ENCODE data around the gene CCL14. TPM values are rescaled to one million over a fixed set of nuclear protein-coding genes. Genes with fewer than 3 reads are reported as not detected.

CCL14 gene
- total and polyA plus RNA-seq, 2 of the 13 experiments (the other 11 are each of a cell fraction or from before 2014, with no cell fraction given) = 1.1 to 1.7 TPM

DNA sequence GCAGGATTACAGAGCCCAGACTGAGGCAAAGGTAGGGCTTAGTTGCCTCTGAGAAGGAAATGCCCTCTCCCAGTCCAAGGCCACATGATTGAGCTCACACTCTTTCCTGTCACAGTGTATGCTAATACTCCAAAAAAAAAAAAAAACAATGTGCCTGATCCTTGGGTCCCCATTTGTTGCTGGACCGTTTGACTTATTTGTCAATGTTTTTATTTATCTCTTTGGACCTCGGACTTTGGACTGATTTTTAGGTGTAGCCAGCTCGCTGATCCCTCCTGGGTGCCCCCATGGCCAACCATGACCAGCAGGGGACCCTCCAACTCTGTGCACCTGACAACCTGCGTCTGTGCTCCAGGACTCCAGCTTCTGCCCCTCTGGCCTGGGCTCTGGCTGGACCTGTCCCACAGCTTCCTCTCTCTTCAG is 4.6 kb downstream of the CCL14 start (continued):
- TF ChIP-seq, protein P1, sequence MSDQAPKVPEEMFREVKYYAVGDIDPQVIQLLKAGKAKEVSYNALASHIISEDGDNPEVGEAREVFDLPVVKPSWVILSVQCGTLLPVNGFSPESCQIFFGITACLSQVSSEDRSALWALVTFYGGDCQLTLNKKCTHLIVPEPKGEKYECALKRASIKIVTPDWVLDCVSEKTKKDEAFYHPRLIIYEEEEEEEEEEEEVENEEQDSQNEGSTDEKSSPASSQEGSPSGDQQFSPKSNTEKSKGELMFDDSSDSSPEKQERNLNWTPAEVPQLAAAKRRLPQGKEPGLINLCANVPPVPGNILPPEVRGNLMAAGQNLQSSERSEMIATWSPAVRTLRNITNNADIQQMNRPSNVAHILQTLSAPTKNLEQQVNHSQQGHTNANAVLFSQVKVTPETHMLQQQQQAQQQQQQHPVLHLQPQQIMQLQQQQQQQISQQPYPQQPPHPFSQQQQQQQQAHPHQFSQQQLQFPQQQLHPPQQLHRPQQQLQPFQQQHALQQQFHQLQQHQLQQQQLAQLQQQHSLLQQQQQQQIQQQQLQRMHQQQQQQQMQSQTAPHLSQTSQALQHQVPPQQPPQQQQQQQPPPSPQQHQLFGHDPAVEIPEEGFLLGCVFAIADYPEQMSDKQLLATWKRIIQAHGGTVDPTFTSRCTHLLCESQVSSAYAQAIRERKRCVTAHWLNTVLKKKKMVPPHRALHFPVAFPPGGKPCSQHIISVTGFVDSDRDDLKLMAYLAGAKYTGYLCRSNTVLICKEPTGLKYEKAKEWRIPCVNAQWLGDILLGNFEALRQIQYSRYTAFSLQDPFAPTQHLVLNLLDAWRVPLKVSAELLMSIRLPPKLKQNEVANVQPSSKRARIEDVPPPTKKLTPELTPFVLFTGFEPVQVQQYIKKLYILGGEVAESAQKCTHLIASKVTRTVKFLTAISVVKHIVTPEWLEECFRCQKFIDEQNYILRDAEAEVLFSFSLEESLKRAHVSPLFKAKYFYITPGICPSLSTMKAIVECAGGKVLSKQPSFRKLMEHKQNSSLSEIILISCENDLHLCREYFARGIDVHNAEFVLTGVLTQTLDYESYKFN (CRISPR knock-in tag; conservative IDR thresholded peaks at IDR 0.05) = peak; percentile 71
- TF ChIP-seq RBM22 (optimal IDR thresholded peaks at IDR 0.05; ENCODE audit: low read length) (no peak), ZNF562 (CRISPR knock-in tag; IDR thresholded peaks at IDR 0.05; ENCODE audit: borderline replicate concordance) (no peak), MATR3 (CRISPR knock-in tag; IDR thresholded peaks at IDR 0.05) (no peak), ZNF225 (CRISPR knock-in tag; IDR thresholded peaks at IDR 0.05) (no peak), KAT8 (CRISPR knock-in tag; IDR thresholded peaks at IDR 0.05) (peak; percentile 44; the same call in 1 of the 2 replicates), PHF8 (CRISPR knock-in tag; IDR thresholded peaks at IDR 0.05) (no peak), ZNF274 (CRISPR knock-in tag; IDR thresholded peaks at IDR 0.05) (no peak), ZNF564 (CRISPR knock-in tag; IDR thresholded peaks at IDR 0.05) (no peak), SMARCE1 (IDR thresholded peaks at IDR 0.05; ENCODE audit: borderline replicate concordance) (no peak), ZNF549 (CRISPR knock-in tag; IDR thresholded peaks at IDR 0.05) (no peak), BCL6 (CRISPR knock-in tag; IDR thresholded peaks at IDR 0.05) (peak; percentile 54), ONECUT2 (CRISPR knock-in tag; IDR thresholded peaks at IDR 0.05) (no peak), ELF4 (CRISPR knock-in tag; IDR thresholded peaks at IDR 0.05; ENCODE audit: borderline replicate concordance) (no peak), ZKSCAN8 (CRISPR knock-in tag; IDR thresholded peaks at IDR 0.05; ENCODE audit: borderline replicate concordance) (0 out of 2 replicates have a peak, but pooled peaks have one; percentile 32), ZFP41 (CRISPR knock-in tag; IDR thresholded peaks at IDR 0.05; ENCODE audit: borderline replicate concordance) (no peak), KDM4B (CRISPR knock-in tag; IDR thresholded peaks at IDR 0.05) (peak; percentile 64; the same call in 1 of the 2 replicates), KDM1A (CRISPR knock-in tag; IDR thresholded peaks at IDR 0.05) (no peak), FOXP1 (IDR thresholded peaks at IDR 0.05) (peak; percentile 55; the same call in 1 of the 2 replicates), FOXP1 (CRISPR knock-in tag; IDR thresholded peaks at IDR 0.05) (peak; percentile 91), HDAC6 (IDR thresholded peaks at IDR 0.05; ENCODE audit: low read depth, low read length) (no peak), SIX4 (CRISPR knock-in tag; IDR thresholded peaks at IDR 0.05) (no peak), ZNF567 (CRISPR knock-in tag; IDR thresholded peaks at IDR 0.05; ENCODE audit: borderline replicate concordance) (no peak)
- TF ChIP-seq, protein P2, sequence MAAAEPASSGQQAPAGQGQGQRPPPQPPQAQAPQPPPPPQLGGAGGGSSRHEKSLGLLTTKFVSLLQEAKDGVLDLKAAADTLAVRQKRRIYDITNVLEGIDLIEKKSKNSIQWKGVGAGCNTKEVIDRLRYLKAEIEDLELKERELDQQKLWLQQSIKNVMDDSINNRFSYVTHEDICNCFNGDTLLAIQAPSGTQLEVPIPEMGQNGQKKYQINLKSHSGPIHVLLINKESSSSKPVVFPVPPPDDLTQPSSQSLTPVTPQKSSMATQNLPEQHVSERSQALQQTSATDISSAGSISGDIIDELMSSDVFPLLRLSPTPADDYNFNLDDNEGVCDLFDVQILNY (CRISPR knock-in tag; conservative IDR thresholded peaks at IDR 0.05) = no peak
- TF ChIP-seq, protein P3, sequence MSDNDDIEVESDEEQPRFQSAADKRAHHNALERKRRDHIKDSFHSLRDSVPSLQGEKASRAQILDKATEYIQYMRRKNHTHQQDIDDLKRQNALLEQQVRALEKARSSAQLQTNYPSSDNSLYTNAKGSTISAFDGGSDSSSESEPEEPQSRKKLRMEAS (IDR thresholded peaks at IDR 0.05) = no peak
- TF ChIP-seq, protein P4, sequence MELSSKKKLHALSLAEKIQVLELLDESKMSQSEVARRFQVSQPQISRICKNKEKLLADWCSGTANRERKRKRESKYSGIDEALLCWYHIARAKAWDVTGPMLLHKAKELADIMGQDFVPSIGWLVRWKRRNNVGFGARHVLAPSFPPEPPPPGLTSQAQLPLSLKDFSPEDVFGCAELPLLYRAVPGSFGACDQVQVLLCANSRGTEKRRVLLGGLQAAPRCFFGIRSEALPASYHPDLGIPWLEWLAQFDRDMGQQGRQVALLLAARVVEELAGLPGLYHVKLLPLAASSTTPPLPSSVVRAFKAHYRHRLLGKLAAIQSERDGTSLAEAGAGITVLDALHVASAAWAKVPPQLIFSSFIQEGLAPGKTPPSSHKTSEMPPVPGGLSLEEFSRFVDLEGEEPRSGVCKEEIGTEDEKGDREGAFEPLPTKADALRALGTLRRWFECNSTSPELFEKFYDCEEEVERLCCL (CRISPR knock-in tag; IDR thresholded peaks at IDR 0.05; ENCODE audit: borderline replicate concordance) = no peak
- TF ChIP-seq, protein P5, sequence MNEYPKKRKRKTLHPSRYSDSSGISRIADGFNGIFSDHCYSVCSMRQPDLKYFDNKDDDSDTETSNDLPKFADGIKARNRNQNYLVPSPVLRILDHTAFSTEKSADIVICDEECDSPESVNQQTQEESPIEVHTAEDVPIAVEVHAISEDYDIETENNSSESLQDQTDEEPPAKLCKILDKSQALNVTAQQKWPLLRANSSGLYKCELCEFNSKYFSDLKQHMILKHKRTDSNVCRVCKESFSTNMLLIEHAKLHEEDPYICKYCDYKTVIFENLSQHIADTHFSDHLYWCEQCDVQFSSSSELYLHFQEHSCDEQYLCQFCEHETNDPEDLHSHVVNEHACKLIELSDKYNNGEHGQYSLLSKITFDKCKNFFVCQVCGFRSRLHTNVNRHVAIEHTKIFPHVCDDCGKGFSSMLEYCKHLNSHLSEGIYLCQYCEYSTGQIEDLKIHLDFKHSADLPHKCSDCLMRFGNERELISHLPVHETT (CRISPR knock-in tag; conservative IDR thresholded peaks at IDR 0.05) = 0 out of 2 replicates have a peak, but pooled peaks have one; percentile 49
